HuH-7.5 (cell line): ENCODE results near the gene CHST11.
"Not testable (repeated sequence)": the region's sequence is repeated elsewhere in the genome, so short reads cannot be mapped to it uniquely, and the experiment has no call there.

Source experiments
- DNase-seq: peaks from one replicate; pipeline ENCODE4 v3.0.0; 2011; ENCODE audit warnings: low spot score

CHST11 gene

DNA sequence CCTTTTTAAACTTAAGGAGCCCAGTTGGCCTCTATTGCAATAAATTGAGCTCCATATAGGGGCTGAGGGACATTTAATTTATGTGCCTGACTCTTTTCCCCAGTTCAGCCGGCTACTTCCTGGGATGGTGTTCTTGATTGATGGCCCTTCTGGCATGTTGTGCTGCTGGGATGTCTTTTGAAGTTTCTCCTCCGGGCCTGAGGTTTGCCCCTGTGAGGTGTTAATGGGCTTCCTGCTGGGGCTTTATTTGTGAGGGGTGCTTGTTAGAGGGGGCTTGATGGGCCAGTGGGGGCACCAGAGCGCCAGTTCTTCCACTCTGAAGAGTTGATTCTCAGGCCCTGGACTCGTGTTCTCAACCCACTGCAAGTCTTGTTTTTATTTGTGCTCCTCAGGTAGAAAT is 69.6 kb downstream of the CHST11 start:
- DNase-seq, result no peak

DNA sequence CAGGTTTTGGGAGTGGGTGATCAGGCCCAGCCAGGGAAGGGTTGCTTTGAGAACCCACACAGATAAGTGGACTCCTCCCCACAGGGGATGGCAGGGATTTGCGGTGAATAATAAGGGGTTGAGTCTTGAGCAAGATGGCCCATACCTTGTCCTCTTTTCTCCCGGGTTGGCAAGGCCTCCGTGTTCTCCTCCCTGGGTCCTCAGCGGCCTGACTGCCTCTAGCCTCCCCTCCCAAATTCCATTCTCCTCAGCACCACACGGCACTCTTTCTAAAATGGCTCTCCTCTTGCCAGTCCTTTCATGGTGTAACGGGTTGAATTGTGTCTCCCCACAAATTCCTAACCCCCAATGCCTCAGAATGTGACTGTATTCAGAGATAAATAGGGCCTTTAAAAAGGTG is 70.0 kb downstream of the CHST11 start:
- DNase-seq, result no peak

DNA sequence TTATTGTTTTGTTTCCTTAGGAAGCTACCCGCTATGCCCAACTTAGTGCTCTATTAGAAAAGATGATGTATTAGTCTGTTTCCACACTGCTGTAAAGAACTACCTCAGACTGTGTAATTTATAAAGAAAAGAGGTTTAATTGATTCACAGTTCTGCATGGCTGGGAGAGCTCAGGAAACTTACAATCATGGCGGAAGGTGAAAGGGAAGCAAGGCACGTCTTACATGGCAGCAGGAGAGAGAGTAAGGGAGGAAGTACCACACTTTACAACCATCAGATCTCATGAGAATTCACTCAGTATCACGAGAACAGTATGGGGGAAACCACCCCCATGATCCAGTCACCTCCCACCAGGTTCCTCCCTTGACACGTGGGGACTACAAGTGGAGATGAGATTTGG is 70.9 kb downstream of the CHST11 start:
- not testable (repeated sequence) for DNase-seq

DNA sequence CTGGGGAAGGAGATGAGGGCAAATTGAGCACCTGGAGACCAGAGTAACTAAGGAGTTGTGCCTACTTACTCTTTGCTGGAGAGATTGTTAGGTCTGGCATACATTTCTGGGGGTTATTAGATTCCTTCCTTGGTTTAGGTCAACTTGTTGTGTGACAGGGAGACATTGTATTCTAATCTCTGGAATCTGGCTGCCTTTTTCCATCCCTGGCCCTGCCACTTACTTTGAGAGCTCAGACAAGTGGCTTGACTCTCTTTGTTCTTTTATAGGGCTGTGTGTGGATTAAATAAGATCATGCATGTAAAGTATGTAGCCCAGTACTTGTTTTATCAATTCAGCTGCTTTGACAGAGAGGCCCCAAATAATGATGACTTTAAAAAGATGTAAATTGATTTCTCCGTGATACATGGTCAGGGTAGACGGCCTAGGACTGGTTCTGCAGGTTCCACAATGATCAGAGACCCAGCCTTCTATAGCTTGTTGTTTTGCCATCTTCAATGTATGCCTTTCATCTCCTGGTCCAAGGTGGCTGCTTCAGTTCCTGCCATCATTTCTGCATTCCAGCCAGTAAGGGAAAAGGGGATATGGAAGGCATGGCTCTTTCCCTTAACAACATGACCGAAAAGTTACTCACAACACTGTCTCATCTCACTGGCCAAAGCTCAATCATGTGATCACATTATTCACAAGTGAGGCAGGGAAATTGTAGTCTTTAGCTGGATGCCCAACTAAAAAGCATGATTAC is 72.6 kb downstream of the CHST11 start:
- no peak for DNase-seq

DNA sequence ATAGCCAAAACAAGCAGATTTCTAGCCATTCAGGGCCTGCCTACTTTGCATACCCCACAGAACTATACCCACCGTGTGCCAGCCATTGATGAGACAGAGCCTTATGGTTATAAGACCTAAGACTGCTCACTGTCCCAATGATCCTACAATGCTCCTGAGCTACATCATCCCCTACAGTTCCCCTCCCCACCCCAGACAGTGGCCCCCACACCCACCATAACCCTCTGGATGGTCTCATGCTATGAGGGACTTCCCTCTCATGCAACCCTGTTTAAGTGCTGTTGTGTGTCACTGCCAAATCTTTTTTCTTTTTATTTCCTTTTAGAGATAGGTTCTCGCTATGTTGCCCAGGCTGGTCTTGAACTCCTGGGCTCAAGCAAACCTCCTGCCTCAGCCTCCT is 75.9 kb downstream of the CHST11 start:
- DNase-seq, result no peak

DNA sequence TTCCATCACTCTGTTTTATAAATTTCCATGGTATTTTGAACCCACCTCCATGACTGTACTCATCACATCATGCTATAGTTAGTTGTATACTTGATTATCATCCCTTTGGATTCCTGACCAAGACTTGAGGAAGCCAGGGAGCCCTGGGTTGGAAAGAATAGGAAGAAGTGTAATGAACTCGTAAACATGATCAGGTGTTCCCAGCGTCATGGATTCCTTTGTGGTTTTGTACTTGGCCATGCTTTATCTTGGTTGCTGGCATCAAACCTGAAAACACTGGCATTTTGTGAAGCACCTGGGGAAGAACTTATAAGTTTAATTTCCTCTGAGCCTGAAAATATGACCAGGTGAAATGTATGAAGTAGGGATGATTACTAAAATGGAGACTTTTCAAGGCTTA is 76.4 kb downstream of the CHST11 start:
- DNase-seq, result no peak

DNA sequence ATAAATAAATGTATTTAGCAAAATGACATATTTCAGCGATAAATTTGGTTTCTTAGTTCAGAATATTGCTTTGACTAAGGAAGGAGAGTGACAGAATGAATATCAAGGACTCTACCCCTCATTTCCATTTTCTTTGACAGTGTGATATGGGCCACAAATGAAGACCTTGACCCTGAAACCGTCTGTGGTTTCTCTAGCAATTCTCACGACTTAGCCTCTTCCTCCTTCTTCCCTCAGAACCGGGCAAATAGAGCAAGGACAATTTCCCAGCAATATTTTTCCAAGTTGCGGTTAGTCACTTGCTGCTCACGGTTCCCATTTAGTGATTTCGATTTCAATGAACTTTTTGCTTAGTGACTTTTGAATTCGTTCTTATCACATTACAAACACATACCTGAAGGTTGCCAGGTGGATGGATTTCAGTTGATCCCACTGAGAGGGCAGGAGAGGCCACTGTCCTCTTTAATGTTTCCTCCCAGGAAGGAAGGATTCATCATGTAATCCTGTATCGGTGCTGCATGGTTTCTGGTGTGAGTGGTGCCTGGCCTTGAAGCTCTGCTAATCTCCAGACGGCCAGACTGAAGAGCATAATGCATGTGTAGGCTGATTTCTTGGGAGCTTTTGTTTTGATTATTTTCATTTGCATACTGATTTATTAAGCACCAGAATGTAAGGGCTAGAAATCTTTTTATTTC is 77.6 kb downstream of the CHST11 start:
- no peak for DNase-seq

DNA sequence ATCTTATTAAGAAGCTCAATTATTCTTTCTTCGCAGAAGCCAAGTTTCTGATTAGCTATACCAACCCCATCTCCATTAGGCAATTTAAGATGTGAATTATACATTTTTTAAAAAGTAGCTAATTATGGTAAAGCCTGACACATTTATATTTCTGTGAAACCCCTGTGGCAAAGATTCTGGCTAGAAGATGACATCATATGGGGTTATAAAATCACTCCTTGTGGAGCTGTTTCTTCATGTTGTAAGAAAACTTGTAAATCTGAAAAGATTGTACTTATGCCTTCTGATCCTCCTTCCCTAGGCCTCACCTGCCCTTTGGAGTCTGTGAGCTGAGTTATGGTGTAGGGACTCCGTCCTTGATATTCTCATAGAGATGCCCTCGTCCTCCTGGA is 78.1 kb downstream of the CHST11 start:
- no peak for DNase-seq

DNA sequence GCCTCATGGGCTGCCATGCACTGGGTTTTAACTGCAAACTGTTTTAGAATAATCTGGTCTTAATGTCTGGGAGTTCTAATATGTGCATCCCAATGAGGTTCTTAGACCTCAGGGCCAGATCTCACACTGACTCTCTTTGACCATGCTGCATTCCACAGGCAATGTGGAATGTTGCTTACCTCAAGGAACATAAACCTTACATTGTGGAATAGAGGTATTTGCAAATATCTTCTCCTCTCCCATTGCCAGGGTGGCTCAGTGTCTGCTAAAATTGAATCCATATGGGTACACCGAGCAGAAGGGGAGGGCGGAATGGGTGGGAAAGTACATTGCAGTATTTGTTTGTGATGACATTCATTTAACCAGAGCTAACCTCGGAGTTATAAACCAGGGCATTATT is 78.6 kb downstream of the CHST11 start:
- no peak for DNase-seq

DNA sequence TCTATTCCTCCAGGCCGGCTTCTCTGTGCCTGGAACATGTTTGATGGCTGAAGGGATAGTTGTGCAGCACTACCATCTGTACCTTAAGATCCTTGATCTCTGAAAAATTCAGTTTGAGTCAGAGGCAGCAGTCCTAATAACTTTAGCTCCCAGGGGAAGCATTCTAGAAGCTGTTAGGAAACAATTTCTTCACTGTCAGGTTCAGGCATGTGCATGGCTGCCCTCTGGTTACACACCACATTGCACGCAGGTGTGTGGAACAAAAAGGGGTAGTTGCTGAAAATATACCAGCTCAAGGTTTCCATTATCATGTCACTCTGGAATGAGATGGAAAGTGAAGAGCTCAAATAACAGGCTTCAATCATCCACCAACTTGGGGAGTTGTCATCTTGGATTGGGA is 80.1 kb downstream of the CHST11 start:
- DNase-seq, result no peak

DNA sequence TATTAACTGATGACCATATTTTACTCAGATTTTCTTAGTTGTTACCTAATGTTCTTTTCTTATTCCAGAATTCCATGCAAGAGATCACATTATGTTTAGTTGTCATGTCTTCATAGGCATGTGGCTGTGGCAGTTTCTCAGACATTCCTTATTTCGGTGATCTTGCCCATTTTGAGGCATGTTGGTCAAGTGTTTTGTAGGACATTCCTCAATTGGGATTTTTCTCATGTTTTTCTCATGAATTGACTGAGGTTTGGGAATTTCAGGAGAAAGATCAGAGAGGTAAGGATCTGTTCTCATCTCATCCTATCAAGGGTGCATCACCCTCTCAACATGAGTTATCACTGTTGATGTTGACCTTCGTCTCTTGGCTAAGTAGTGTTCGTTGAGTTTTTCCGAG is 81.3 kb downstream of the CHST11 start:
- DNase-seq, result no peak

DNA sequence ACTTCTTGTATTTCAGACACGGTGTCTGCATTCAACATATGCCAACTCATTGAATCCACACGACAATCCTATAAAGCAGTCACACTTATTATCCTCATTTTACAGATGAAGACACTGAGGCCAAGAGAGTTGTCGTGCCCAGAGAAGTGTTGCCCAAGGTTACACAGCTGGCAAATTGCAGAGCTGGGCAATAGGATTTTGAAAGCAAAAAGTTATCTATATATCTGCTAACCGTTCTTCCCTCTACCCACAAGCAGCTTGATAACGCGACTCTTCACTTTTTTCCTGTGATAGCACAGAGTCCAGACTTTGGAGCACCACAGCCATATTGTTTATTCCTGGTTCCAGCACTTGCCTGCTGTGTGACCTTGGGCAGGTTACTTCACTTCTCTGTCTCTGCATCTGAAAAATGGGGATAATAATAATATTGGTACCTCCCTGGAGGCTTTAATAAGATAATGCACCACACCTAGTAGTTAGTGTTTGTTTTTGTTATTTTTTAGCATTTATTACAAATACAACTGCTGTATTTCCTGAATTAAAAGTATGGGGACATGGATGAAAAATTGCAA is 82.2 kb downstream of the CHST11 start:
- DNase-seq, result no peak

DNA sequence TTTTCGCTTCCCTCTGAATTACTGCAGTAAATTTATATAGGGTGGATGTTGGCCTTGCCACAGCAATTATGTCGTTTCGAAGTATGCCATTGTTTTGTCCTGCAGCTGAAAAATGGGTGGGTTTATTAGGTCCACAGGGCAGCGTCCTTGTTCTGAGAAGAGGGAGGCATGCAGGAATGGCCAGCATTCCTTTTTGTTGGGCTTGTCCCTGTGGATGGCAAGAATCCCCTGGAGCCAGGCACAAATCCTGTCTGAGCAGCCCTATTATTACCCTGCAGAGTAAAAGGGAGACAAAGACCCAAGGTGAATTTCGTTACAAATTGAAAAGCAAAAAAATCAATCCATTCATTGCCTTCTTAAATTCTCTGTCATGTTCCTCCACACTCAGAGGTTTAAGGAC is 88.1 kb downstream of the CHST11 start:
- no peak for DNase-seq

DNA sequence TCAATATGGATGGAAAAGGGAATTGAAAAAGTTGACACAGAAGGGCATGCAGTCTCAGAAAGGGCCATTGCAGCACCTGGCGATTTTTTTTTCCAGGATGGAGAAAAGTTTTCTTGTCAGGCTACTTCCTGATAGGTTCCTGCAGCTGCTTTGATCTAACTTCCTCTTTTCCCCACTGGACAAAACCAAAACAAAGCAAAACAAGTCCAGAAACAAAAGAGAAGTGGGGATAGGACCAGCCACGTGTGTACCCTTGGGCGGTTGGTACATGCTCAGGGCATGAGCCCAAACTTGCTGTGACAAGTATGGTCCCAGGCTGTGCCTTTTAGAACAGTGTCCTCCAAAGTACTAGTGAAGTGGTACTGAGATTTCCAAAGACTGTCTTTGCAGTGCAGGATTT is 89.8 kb downstream of the CHST11 start:
- DNase-seq, result no peak

DNA sequence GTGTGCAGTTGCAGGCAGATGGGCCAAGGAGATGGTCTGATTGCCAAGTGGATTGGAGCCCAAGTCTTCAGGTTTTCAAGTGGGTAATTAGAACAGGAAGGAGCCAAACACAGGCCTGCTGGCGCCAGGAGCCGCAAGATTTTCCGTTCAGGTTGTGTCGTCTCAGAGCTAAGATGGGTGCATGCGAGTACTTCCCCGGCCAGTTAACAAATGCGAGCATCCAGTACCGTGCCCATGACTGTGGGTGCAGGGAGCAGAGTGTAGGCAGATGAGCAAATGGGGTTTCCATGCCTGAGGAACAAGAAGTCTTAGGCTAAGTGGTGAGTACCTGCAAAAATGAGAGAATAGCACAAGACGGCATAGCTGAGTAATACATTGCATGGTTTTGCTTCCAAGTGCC is 90.5 kb downstream of the CHST11 start:
- no peak for DNase-seq

DNA sequence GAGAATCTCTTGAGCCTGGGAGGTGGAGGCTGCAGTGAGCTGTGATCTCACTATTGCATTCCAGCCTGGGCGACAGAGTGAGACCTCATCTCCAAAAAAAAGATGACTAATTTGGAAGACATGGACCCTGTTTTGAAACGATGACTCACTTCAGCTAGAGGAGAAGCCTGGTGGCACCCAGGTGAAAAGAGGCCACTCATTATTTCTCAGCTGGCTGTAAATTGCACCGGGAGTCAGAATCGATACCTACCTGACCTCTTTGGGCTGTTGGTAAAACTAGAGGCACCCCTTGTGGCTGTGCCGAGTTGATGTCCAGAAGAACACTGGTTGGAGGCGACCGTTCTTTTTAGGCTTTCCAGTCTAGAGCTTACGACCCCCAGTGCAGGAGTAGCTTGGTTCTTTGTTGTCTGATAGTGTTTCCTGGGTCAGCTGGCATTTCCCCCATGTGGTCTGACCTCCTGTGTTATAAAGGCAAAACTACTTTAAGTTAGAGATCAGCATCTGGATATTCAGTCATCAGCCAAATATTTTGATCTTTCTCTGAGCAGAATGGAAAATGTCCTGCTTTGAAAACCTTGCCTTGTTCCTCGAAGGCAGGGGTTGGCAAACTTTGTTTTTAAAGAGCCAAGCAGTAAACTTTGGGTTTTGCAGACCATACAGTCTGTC is 93.2 kb downstream of the CHST11 start:
- no peak for DNase-seq

DNA sequence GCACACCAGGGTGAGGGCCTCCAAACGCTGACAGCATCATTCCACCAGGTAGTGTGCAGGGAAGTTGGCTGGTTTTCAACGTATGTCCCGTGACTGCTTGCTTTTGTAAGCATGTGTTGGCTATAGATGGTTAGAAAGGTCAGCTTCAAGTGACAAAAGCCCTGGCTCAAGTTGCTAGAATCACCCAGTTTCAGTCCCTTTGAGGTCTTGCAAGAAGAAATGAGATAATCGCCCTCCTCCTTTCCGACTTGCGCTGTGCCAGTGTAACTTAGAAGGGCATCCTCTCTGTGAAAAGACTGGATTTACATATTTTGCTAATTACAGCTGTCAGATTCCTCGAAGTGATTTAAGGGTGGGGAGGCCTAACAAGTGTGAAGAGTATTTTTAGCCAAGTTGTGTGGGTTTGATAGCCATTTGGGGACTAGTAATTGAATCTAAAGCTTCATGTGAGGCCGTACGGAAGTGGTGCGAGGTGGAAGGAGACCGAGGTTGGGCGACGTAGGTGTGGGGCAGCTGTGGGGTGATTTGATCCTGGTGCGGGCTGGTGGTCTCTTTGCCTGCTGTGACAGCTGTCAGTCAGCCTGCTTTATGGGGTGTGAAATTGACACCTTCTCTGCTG is 94.7 kb downstream of the CHST11 start:
- DNase-seq, result no peak

DNA sequence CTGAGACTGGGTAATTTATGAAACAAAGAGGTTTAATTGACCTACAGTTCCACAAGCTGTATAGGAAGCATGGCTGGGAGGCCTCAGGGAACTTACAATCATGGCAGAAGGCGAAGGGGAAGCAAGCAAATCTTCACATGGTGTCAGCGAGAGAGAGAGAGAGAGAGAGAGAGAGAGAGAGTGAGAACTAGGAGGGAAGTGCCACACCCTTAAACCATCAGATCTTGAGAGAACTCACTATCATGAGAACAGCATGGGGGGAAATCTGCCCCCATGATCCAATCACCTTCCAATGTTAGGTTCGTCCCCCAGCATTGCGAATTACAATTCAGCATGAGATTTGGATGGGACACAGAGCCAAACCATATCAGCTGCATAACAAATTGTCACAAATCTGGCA is 96.7 kb downstream of the CHST11 start:
- no peak for DNase-seq

DNA sequence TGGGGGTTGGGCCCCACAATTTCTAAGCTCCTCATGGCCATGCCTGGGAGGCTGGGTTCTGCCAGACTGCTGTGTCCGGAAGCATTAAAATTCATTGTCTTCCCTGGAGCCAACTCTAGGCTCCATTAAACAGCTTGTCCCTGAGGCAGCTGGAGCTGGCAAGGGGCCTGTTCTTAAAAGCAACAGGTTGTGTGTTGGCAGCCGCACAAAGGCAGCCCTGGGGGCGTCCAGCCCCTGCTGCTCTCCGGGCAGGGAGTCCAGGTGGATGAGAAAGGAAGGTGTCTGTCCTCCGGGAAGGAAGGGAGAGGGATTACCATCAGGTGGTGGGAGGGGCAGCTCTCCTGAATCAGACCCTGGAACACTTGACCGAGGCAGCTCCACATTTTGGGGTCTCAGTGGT is 98.9 kb downstream of the CHST11 start:
- no peak for DNase-seq

DNA sequence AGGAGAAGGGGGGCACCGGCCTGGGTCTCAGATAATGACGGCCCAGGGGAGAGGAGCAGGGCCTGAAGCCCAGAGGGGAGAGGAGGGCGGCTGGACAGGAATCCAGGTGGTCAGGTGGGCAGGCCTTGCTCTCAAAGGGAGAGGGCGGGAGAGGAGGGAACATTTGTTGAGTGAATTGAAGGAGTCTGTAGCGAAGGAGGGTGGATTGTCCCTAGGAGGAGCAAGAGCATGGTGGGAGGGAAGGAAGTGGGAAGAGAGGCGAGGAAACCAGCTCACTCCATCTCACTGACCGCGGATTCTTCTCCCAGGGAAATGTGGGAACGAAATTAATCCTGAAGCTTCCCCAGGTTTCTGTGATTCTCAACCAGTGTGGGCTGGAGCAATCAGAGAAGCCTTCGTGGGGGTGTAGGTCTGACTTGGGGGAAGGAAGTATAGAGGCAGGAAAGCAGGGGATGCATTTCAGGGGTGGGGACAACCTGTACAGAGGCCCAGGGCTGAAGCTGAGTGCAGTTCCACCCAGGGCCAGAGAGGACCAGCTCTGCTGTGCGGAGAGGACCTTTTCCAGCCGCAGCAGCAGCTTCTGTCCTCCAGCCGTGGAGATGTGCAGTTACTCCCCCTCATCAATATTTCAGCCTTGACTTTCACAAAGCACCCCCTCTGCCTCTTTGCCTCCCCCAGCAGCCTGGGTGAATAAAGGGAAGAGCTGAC is 100.9 kb downstream of the CHST11 start:
- no peak for DNase-seq

DNA sequence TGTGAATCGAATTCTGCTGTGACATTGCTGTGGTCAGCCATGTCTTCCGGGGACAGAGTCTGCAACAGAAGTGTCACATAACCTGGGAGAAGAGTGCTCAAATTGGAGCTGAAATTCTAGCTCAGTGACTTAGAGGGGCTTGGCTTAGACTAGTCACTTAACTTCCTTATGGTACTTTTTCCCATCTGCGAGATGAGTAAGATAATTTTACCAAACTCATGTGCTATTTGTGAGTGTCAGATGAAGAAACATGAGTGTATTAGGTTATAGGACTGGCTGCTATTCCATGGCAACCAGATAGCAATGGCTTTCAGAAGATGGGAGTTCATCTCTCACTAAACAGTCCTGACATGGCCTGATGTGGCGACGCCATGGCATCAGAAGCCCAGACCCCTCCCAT is 104.1 kb downstream of the CHST11 start:
- no peak for DNase-seq

DNA sequence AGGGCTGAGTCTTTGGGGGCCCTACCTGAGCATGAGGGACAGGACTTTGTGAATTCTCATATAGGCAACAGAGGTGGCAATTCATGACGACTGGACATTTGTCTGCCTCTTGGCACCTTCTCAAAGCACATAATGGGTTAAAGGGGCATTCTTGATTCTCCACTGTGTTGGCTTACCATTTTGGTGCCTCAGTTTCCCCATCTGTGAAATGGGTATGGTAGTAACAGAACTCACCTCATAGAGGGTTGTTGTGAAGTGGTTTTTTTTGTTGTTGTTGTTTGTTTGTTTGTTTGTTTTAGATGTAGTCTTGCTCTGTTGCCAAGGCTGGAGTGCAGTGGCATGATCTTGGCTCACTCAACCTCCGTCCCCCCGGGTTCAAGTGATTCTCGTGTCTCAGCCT is 106.0 kb downstream of the CHST11 start:
- no peak for DNase-seq
